Measurements from ENCODE around the gene CCDC126. TPM values are rescaled to one million over a fixed set of nuclear protein-coding genes. Genes with fewer than 3 reads are reported as not detected.

CCDC126 gene
- total and polyA plus RNA-seq, 4 donors, result 10.7 to 33.9 (median 18.2) TPM

- H3K4me1 ChIP-seq (ENCODE audit: control insufficient read depth, insufficient read depth, low read length), result no peaks in the 10 kb centered on the region
- H3K4me3 ChIP-seq (ENCODE audit: low read depth, low read length), result no peak overlapping the region
- H3K9me3 ChIP-seq (ENCODE audit: control insufficient read depth, insufficient read depth, low read length), result peaks cover 4% of the 10 kb centered on the region
- 93% methylated on average over 2 of the region's 3 CpGs for WGBS (ENCODE audit: insufficient coverage)
- no peak for DNase-seq (ENCODE audit: low read depth in 4 of 6, low spot score in 6 of 6)
- peaks cover under 1% of the 10 kb centered on the region for H3K36me3 ChIP-seq (ENCODE audit: control insufficient read depth, insufficient read depth, low read length)
- no peak overlapping the region for H3K27ac ChIP-seq (ENCODE audit: low read depth, low read length)
- no peaks in the 10 kb centered on the region for H3K27me3 ChIP-seq (ENCODE audit: control insufficient read depth, insufficient read depth, low read length)
These were observed 21.1 kb downstream of the CCDC126 start for GRCh38 chr7:23618241-23618640.

GRCh38 chr7:23619141-23619540 is 22.0 kb downstream of the CCDC126 start:
- WGBS (ENCODE audit: insufficient coverage), result no CpG with 5 or more reads among the region's 4 CpGs
- no peak overlapping the region for H3K27ac ChIP-seq (ENCODE audit: low read depth, low read length)
- peaks cover 4% of the 10 kb centered on the region for H3K9me3 ChIP-seq (ENCODE audit: control insufficient read depth, insufficient read depth, low read length)
- no peaks in the 10 kb centered on the region for H3K27me3 ChIP-seq (ENCODE audit: control insufficient read depth, insufficient read depth, low read length)
- no peaks in the 10 kb centered on the region for H3K36me3 ChIP-seq (ENCODE audit: control insufficient read depth, insufficient read depth, low read length)
- DNase-seq (ENCODE audit: low read depth in 4 of 6, low spot score in 6 of 6), result no peak
- H3K4me3 ChIP-seq (ENCODE audit: low read depth, low read length), result no peak overlapping the region
- H3K4me1 ChIP-seq (ENCODE audit: control insufficient read depth, insufficient read depth, low read length), result no peaks in the 10 kb centered on the region

GRCh38 chr7:23622506-23622925 is 25.3 kb downstream of the CCDC126 start:
- no peaks in the 10 kb centered on the region for H3K4me1 ChIP-seq (ENCODE audit: control insufficient read depth, insufficient read depth, low read length)
- H3K27me3 ChIP-seq (ENCODE audit: control insufficient read depth, insufficient read depth, low read length), result no peaks in the 10 kb centered on the region
- H3K36me3 ChIP-seq (ENCODE audit: control insufficient read depth, insufficient read depth, low read length), result no peaks in the 10 kb centered on the region
- DNase-seq (ENCODE audit: low read depth in 4 of 6, low spot score in 6 of 6), result no peak
- H3K9me3 ChIP-seq (ENCODE audit: control insufficient read depth, insufficient read depth, low read length), result no peaks in the 10 kb centered on the region
- no peak overlapping the region for H3K4me3 ChIP-seq (ENCODE audit: low read depth, low read length)
- WGBS (ENCODE audit: insufficient coverage), result 82% methylated on average over 1 of the region's 2 CpGs
- no peak overlapping the region for H3K27ac ChIP-seq (ENCODE audit: low read depth, low read length)

GRCh38 chr7:23628370-23628769 is 31.2 kb downstream of the CCDC126 start:
- peak in 1 of 6 donors; percentile 44 for DNase-seq (ENCODE audit: low read depth in 4 of 6, low spot score in 6 of 6)
- Histone ChIP-seq H3K27ac (ENCODE audit: low read depth, low read length) (no peak overlapping the region), H3K9me3 (ENCODE audit: control insufficient read depth, insufficient read depth, low read length) (no peaks in the 10 kb centered on the region), H3K4me1 (ENCODE audit: control insufficient read depth, insufficient read depth, low read length) (peaks cover 6% of the 10 kb centered on the region), H3K36me3 (ENCODE audit: control insufficient read depth, insufficient read depth, low read length) (no peaks in the 10 kb centered on the region), H3K27me3 (ENCODE audit: control insufficient read depth, insufficient read depth, low read length) (no peaks in the 10 kb centered on the region), H3K4me3 (ENCODE audit: low read depth, low read length) (no peak overlapping the region)
- 86% methylated on average over 1 of the region's 2 CpGs for WGBS (ENCODE audit: insufficient coverage)

GRCh38 chr7:23633417-23633816 is 36.2 kb downstream of the CCDC126 start:
- H3K4me1 ChIP-seq (ENCODE audit: control insufficient read depth, insufficient read depth, low read length), result peaks cover 4% of the 10 kb centered on the region

GRCh38 chr7:23645822-23646221 is 48.6 kb downstream of the CCDC126 start:
- Histone ChIP-seq H3K4me3 (ENCODE audit: low read depth, low read length) (no peak overlapping the region), H3K27me3 (ENCODE audit: control insufficient read depth, insufficient read depth, low read length) (no peaks in the 10 kb centered on the region), H3K4me1 (ENCODE audit: control insufficient read depth, insufficient read depth, low read length) (no peaks in the 10 kb centered on the region), H3K36me3 (ENCODE audit: control insufficient read depth, insufficient read depth, low read length) (no peaks in the 10 kb centered on the region), H3K27ac (ENCODE audit: low read depth, low read length) (no peak overlapping the region), H3K9me3 (ENCODE audit: control insufficient read depth, insufficient read depth, low read length) (no peaks in the 10 kb centered on the region)
- no CpG with 5 or more reads among the region's 1 CpG for WGBS (ENCODE audit: insufficient coverage)
- no peak for DNase-seq (ENCODE audit: low read depth in 4 of 6, low spot score in 6 of 6)

More at GRCh38 chr7:23633417-23633816, 36.2 kb downstream of the CCDC126 start:
- 98% methylated on average over 7 of the region's 7 CpGs for WGBS (ENCODE audit: insufficient coverage)
- Histone ChIP-seq H3K4me3 (ENCODE audit: low read depth, low read length) (no peak overlapping the region), H3K27ac (ENCODE audit: low read depth, low read length) (no peak overlapping the region), H3K27me3 (ENCODE audit: control insufficient read depth, insufficient read depth, low read length) (no peaks in the 10 kb centered on the region), H3K9me3 (ENCODE audit: control insufficient read depth, insufficient read depth, low read length) (no peaks in the 10 kb centered on the region), H3K36me3 (ENCODE audit: control insufficient read depth, insufficient read depth, low read length) (no peaks in the 10 kb centered on the region)
- no peak for DNase-seq (ENCODE audit: low read depth in 4 of 6, low spot score in 6 of 6)

- Histone ChIP-seq H3K27me3 (ENCODE audit: control insufficient read depth, insufficient read depth, low read length) (no peaks in the 10 kb centered on the region), H3K9me3 (ENCODE audit: control insufficient read depth, insufficient read depth, low read length) (peaks cover 3% of the 10 kb centered on the region), H3K4me1 (ENCODE audit: control insufficient read depth, insufficient read depth, low read length) (no peaks in the 10 kb centered on the region), H3K27ac (ENCODE audit: low read depth, low read length) (no peak overlapping the region), H3K36me3 (ENCODE audit: control insufficient read depth, insufficient read depth, low read length) (no peaks in the 10 kb centered on the region), H3K4me3 (ENCODE audit: low read depth, low read length) (no peak overlapping the region)
- DNase-seq (ENCODE audit: low read depth in 4 of 6, low spot score in 6 of 6), result no peak
- WGBS (ENCODE audit: insufficient coverage), result 93% methylated on average over 3 of the region's 5 CpGs
These were observed 56.8 kb downstream of the CCDC126 start for GRCh38 chr7:23653942-23654341.

GRCh38 chr7:23654508-23654907 is 57.3 kb downstream of the CCDC126 start:
- WGBS (ENCODE audit: insufficient coverage), result no CpG with 5 or more reads among the region's 1 CpG
- peak in 1 of 6 donors; percentile 3 for DNase-seq (ENCODE audit: low read depth in 4 of 6, low spot score in 6 of 6)
- Histone ChIP-seq H3K27me3 (ENCODE audit: control insufficient read depth, insufficient read depth, low read length) (no peaks in the 10 kb centered on the region), H3K4me1 (ENCODE audit: control insufficient read depth, insufficient read depth, low read length) (no peaks in the 10 kb centered on the region), H3K36me3 (ENCODE audit: control insufficient read depth, insufficient read depth, low read length) (no peaks in the 10 kb centered on the region), H3K27ac (ENCODE audit: low read depth, low read length) (no peak overlapping the region), H3K4me3 (ENCODE audit: low read depth, low read length) (no peak overlapping the region), H3K9me3 (ENCODE audit: control insufficient read depth, insufficient read depth, low read length) (peaks cover 3% of the 10 kb centered on the region)

- WGBS (ENCODE audit: insufficient coverage), result 98% methylated on average over 18 of the region's 22 CpGs
- no peaks in the 10 kb centered on the region for H3K4me1 ChIP-seq (ENCODE audit: control insufficient read depth, insufficient read depth, low read length)
- no peaks in the 10 kb centered on the region for H3K36me3 ChIP-seq (ENCODE audit: control insufficient read depth, insufficient read depth, low read length)
- DNase-seq (ENCODE audit: low read depth in 4 of 6, low spot score in 6 of 6), result no peak
- H3K27ac ChIP-seq (ENCODE audit: low read depth, low read length), result no peak overlapping the region
- peaks cover 3% of the 10 kb centered on the region for H3K9me3 ChIP-seq (ENCODE audit: control insufficient read depth, insufficient read depth, low read length)
- H3K27me3 ChIP-seq (ENCODE audit: control insufficient read depth, insufficient read depth, low read length), result no peaks in the 10 kb centered on the region
- H3K4me3 ChIP-seq (ENCODE audit: low read depth, low read length), result no peak overlapping the region
These were observed 58.3 kb downstream of the CCDC126 start for GRCh38 chr7:23655433-23655832.

- no peaks in the 10 kb centered on the region for H3K27me3 ChIP-seq (ENCODE audit: control insufficient read depth, insufficient read depth, low read length)
- H3K4me3 ChIP-seq (ENCODE audit: low read depth, low read length), result no peak overlapping the region
- H3K36me3 ChIP-seq (ENCODE audit: control insufficient read depth, insufficient read depth, low read length), result no peaks in the 10 kb centered on the region
- H3K4me1 ChIP-seq (ENCODE audit: control insufficient read depth, insufficient read depth, low read length), result no peaks in the 10 kb centered on the region
- WGBS (ENCODE audit: insufficient coverage), result 75% methylated on average over 5 of the region's 7 CpGs
- peaks cover 3% of the 10 kb centered on the region for H3K9me3 ChIP-seq (ENCODE audit: control insufficient read depth, insufficient read depth, low read length)
- no peak for DNase-seq (ENCODE audit: low read depth in 4 of 6, low spot score in 6 of 6)
- H3K27ac ChIP-seq (ENCODE audit: low read depth, low read length), result no peak overlapping the region
These were observed 61.7 kb downstream of the CCDC126 start for GRCh38 chr7:23658831-23659427.

Data from spinal cord (tissue), 10 donors.